Measurements from ENCODE around the gene CACNG6.

Gene CACNG6

GRCh38 chr19:54042989-54043388, 51.6 kb downstream of the CACNG6 start:
- no peak for DNase-seq (ENCODE audit: low read depth in 2 of 2)

GRCh38 chr19:54045771-54046170, 54.3 kb downstream of the CACNG6 start:
- DNase-seq (ENCODE audit: low read depth in 2 of 2): no peak

- no peak for DNase-seq (ENCODE audit: low read depth in 2 of 2)
These were observed 56.2 kb downstream of the CACNG6 start for GRCh38 chr19:54047616-54048015.

Data from stimulated activated CD4-positive, alpha-beta T cell treated with anti-CD3 and anti-CD28 coated beads, Interleukin-1b, Interleukin-23, amount 100 ng/mL, for 1 hour (primary cell).